ENCODE results near the gene UBL3. TPM values are rescaled to one million over a fixed set of nuclear protein-coding genes. Genes with fewer than 3 reads are reported as not detected.

Gene UBL3
- polyA plus RNA-seq, 2 of the 4 experiments (the other 2 are of a cell fraction) = 9.2 to 17.1 TPM

DNA sequence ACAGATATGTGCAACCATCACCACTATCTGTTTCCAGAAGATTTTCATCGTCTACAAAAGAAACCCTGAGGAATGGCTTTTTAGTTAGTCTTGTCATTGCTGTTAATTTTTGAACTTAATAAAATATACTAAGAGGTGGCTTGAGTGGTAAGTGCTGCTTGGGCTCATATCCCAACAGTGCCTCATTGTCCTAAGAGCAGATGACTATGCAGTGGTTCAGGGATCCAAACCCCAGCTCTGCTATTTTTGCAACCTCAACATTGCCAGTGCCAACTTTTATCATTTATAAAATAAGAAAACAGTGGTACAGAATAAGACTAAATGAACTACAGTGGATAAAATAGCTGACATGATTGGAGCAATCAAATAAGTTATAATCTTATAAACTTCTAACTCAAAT is 131.7 kb downstream of the UBL3 start:
- CTCF ChIA-PET = no interaction called here
- Histone ChIP-seq H3K4me1 (no peaks in the 10 kb centered on the region), H3K9me3 (no peaks in the 10 kb centered on the region), H3K4me2 (no peak overlapping the region), H3K4me3 (no peak overlapping the region), H3K27ac (no peak overlapping the region)
- 53% methylated on average over 1 of the region's 1 CpG for WGBS (ENCODE audit: missing lambda C conversion rate)
- no peak for DNase-seq (ENCODE audit: low read depth in 1 of 2, low spot score in 1 of 2)
- no peak for ATAC-seq
- POLR2A ChIA-PET = no interaction called here
- no peak for FAIRE-seq
- TF ChIP-seq, protein P1, sequence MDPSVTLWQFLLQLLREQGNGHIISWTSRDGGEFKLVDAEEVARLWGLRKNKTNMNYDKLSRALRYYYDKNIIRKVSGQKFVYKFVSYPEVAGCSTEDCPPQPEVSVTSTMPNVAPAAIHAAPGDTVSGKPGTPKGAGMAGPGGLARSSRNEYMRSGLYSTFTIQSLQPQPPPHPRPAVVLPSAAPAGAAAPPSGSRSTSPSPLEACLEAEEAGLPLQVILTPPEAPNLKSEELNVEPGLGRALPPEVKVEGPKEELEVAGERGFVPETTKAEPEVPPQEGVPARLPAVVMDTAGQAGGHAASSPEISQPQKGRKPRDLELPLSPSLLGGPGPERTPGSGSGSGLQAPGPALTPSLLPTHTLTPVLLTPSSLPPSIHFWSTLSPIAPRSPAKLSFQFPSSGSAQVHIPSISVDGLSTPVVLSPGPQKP (IDR thresholded peaks at IDR 0.05; ENCODE audit: low read depth, low read length) = no peak
- TF ChIP-seq, protein P2, sequence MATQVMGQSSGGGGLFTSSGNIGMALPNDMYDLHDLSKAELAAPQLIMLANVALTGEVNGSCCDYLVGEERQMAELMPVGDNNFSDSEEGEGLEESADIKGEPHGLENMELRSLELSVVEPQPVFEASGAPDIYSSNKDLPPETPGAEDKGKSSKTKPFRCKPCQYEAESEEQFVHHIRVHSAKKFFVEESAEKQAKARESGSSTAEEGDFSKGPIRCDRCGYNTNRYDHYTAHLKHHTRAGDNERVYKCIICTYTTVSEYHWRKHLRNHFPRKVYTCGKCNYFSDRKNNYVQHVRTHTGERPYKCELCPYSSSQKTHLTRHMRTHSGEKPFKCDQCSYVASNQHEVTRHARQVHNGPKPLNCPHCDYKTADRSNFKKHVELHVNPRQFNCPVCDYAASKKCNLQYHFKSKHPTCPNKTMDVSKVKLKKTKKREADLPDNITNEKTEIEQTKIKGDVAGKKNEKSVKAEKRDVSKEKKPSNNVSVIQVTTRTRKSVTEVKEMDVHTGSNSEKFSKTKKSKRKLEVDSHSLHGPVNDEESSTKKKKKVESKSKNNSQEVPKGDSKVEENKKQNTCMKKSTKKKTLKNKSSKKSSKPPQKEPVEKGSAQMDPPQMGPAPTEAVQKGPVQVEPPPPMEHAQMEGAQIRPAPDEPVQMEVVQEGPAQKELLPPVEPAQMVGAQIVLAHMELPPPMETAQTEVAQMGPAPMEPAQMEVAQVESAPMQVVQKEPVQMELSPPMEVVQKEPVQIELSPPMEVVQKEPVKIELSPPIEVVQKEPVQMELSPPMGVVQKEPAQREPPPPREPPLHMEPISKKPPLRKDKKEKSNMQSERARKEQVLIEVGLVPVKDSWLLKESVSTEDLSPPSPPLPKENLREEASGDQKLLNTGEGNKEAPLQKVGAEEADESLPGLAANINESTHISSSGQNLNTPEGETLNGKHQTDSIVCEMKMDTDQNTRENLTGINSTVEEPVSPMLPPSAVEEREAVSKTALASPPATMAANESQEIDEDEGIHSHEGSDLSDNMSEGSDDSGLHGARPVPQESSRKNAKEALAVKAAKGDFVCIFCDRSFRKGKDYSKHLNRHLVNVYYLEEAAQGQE (IDR thresholded peaks at IDR 0.05) = no peak

DNA sequence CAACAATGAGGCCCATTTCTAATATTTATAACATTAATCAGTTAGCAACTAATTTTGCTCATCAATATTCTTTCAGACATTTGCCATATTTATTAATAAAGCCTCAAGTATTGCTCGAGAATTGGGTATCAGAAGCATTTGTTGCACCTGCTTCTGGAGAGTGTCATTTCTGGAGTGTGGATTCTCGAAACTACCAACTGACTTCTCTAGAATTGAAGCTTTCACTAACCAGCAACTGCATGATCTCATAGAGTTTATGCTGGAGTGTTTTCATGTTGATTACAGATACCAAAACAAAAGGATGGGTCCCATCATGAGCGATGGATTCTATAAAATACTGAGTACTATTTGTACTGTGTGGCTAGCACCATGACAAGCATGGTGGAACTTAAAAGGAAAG is 133.9 kb downstream of the UBL3 start:
- no peak overlapping the region for H3K4me3 ChIP-seq
- no peaks in the 10 kb centered on the region for H3K4me1 ChIP-seq
- TF ChIP-seq, protein P2 (IDR thresholded peaks at IDR 0.05) = no peak
- TF ChIP-seq HOXA7 (CRISPR knock-in tag; IDR thresholded peaks at IDR 0.05) = no peak
- TF ChIP-seq, protein P3, sequence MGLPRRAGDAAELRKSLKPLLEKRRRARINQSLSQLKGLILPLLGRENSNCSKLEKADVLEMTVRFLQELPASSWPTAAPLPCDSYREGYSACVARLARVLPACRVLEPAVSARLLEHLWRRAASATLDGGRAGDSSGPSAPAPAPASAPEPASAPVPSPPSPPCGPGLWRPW (IDR thresholded peaks at IDR 0.05) = no peak
- no peak for TF ChIP-seq RAD21 (conservative IDR thresholded peaks at IDR 0.05 in 1 of 2, IDR thresholded peaks at IDR 0.05 in 1 of 2)
- TF ChIP-seq, protein P4, sequence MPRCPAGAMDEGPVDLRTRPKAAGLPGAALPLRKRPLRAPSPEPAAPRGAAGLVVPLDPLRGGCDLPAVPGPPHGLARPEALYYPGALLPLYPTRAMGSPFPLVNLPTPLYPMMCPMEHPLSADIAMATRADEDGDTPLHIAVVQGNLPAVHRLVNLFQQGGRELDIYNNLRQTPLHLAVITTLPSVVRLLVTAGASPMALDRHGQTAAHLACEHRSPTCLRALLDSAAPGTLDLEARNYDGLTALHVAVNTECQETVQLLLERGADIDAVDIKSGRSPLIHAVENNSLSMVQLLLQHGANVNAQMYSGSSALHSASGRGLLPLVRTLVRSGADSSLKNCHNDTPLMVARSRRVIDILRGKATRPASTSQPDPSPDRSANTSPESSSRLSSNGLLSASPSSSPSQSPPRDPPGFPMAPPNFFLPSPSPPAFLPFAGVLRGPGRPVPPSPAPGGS (IDR thresholded peaks at IDR 0.05) = no peak
- TF ChIP-seq ZNF302 (CRISPR knock-in tag; IDR thresholded peaks at IDR 0.05) = no peak
- TF ChIP-seq PHF8 (IDR thresholded peaks at IDR 0.05; ENCODE audit: borderline replicate concordance, low read depth) = no peak
- TF ChIP-seq EP300 (IDR thresholded peaks at IDR 0.05) = no peak
- TF ChIP-seq HEYL (CRISPR knock-in tag; IDR thresholded peaks at IDR 0.05) = no peak
- TF ChIP-seq CEBPB (IDR thresholded peaks at IDR 0.05) = no peak
- TF ChIP-seq RCOR1 (IDR thresholded peaks at IDR 0.05; ENCODE audit: low read depth, low read length) = no peak
- TF ChIP-seq CBX8 (IDR thresholded peaks at IDR 0.05) = no peak
- no peak for TF ChIP-seq NR3C1 (IDR thresholded peaks at IDR 0.05)
- ATAC-seq (no peak), DNase-seq (ENCODE audit: low read depth in 1 of 2, low spot score in 1 of 2) (no peak), FAIRE-seq (no peak)
- no peaks in the 10 kb centered on the region for H3K9me3 ChIP-seq
- H3K27ac ChIP-seq = no peak overlapping the region
- WGBS (ENCODE audit: missing lambda C conversion rate) = 15% methylated on average over 3 of the region's 3 CpGs
- ChIA-PET POLR2A (no interaction called here), CTCF (no interaction called here)
- H3K4me2 ChIP-seq = no peak overlapping the region

Small RNA genes within 50 kb of the gene (small RNA-seq; reads per million reads assigned to genes)
- gene RF00017 (0 reads per million in 6 experiments), gene TIMM8BP1 (0 reads per million in 6 experiments)
